Liver (tissue), 9 donors: Measurements from ENCODE around the gene OGN. TPM values are rescaled to one million over a fixed set of nuclear protein-coding genes. Genes with fewer than 3 reads are reported as not detected.

Experiments used
- DNase-seq: peaks from one replicate; pipeline ENCODE4 v3.0.0-alpha.2; 2017; ENCODE audit warnings: low spot score
- H3K27ac ChIP-seq, 2 donors: one replicate each; pipeline ENCODE4 v1.7.0; 2013; ENCODE audit warnings: inconsistent platforms in 2 of 2, low read length in 2 of 2, control low read depth in 1 of 2, low read depth in 1 of 2, mild to moderate bottlenecking in 1 of 2
- H3K27me3 ChIP-seq, 4 donors: one replicate each; pipeline versions ENCODE4 v1.6.1 to v1.7.0; 2013; ENCODE audit warnings: low read length in 3 of 4, inconsistent platforms in 1 of 4, mild to moderate bottlenecking in 1 of 4, moderate library complexity in 1 of 4; ENCODE audit not compliant: control insufficient read depth in 4 of 4, insufficient read depth in 4 of 4
- H3K36me3 ChIP-seq, 4 donors: one replicate each; pipeline versions ENCODE4 v1.6.1 to v1.7.0; 2013; ENCODE audit warnings: low read length in 3 of 4, mild to moderate bottlenecking in 3 of 4, low read depth in 1 of 4, moderate library complexity in 1 of 4; ENCODE audit not compliant: control insufficient read depth in 4 of 4, insufficient read depth in 3 of 4
- H3K4me1 ChIP-seq, 4 donors: one replicate each; pipeline versions ENCODE4 v1.6.1 to v1.7.0; 2013; ENCODE audit warnings: low read length in 3 of 4, mild to moderate bottlenecking in 3 of 4, moderate library complexity in 1 of 4; ENCODE audit not compliant: control insufficient read depth in 4 of 4, insufficient read depth in 4 of 4
- H3K4me3 ChIP-seq, 3 donors: one replicate each; pipeline versions ENCODE4 v1.6.1 to v1.7.0; 2013; ENCODE audit warnings: low read length in 3 of 3, control low read depth in 1 of 3, low read depth in 1 of 3, mild to moderate bottlenecking in 1 of 3
- H3K9ac ChIP-seq, 2 donors: one replicate each; pipeline ENCODE4 v1.7.0; 2013; ENCODE audit warnings: low read length in 2 of 2, mild to moderate bottlenecking in 2 of 2, moderate library complexity in 2 of 2, control low read depth in 1 of 2, low read depth in 1 of 2
- H3K9me3 ChIP-seq, 4 donors: one replicate each; pipeline versions ENCODE4 v1.6.1 to v1.7.0; 2013; ENCODE audit warnings: low read length in 3 of 4; ENCODE audit not compliant: control insufficient read depth in 4 of 4
- CTCF ChIP-seq: fragments of 150-350 bp; IDR thresholded peaks from 2 replicates; pipeline ENCODE4 v1.5.1; 2017; ENCODE audit warnings: improper control_type of control experiment, low read depth, low read length; ENCODE audit not compliant: missing input control
- EGR1 ChIP-seq, 2 donors: IDR thresholded peaks; 2 replicates each; pipeline ENCODE4 v1.6.1; 2016 to 2018; ENCODE audit warnings: antibody characterized with exemption in 2 of 2, low read depth in 2 of 2
- FOXA1 ChIP-seq: IDR thresholded peaks from 2 replicates; pipeline ENCODE4 v1.6.1; 2016; ENCODE audit warnings: antibody characterized with exemption
- FOXA2 ChIP-seq: IDR thresholded peaks from 2 replicates; pipeline ENCODE4 v1.6.1; 2016; ENCODE audit warnings: antibody characterized with exemption
- GABPA ChIP-seq, 2 donors: IDR thresholded peaks in 1 of 2; conservative IDR thresholded peaks in 1 of 2; 2 replicates each; pipeline ENCODE4 v1.6.1; 2016; ENCODE audit warnings: antibody characterized with exemption in 2 of 2, mild to moderate bottlenecking in 1 of 2, moderate library complexity in 1 of 2
- HNF4A ChIP-seq, 2 donors: conservative IDR thresholded peaks; 2 replicates each; pipeline ENCODE4 v1.6.1; 2016; ENCODE audit warnings: antibody characterized with exemption in 2 of 2, mild to moderate bottlenecking in 2 of 2
- HNF4G ChIP-seq: IDR thresholded peaks from 2 replicates; pipeline ENCODE4 v1.6.1; 2016; ENCODE audit warnings: antibody characterized with exemption
- JUND ChIP-seq, 2 donors: IDR thresholded peaks; 2 replicates each; pipeline ENCODE4 v1.6.1; 2016; ENCODE audit warnings: antibody characterized with exemption in 2 of 2
- MAX ChIP-seq: IDR thresholded peaks from 2 replicates; pipeline ENCODE4 v1.6.1; 2016; ENCODE audit warnings: antibody characterized with exemption
- NR2F2 ChIP-seq: IDR thresholded peaks from 2 replicates; pipeline ENCODE4 v1.6.1; 2016; ENCODE audit warnings: antibody characterized with exemption
- RAD21 ChIP-seq, 2 donors: IDR thresholded peaks; 2 replicates each; pipeline ENCODE4 v1.6.1; 2016; ENCODE audit warnings: antibody characterized with exemption in 2 of 2, mild to moderate bottlenecking in 2 of 2
- REST ChIP-seq: IDR thresholded peaks from 2 replicates; pipeline ENCODE4 v1.6.1; 2016; ENCODE audit warnings: antibody characterized with exemption, mild to moderate bottlenecking
- RXRA ChIP-seq, 2 donors: IDR thresholded peaks; 2 replicates each; pipeline ENCODE4 v1.6.1; 2017 to 2018; ENCODE audit warnings: antibody characterized with exemption in 2 of 2, mild to moderate bottlenecking in 1 of 2
- SP1 ChIP-seq: IDR thresholded peaks from 2 replicates; pipeline ENCODE4 v1.6.1; 2018; ENCODE audit warnings: antibody characterized with exemption, mild to moderate bottlenecking
- YY1 ChIP-seq: IDR thresholded peaks from 2 replicates; pipeline ENCODE4 v1.6.1; 2016; ENCODE audit warnings: antibody characterized with exemption, mild to moderate bottlenecking
- ZBTB33 ChIP-seq: IDR thresholded peaks from 2 replicates; pipeline ENCODE4 v1.6.1; 2016; ENCODE audit warnings: antibody characterized with exemption
- WGBS: extraction: QIAGEN DNeasy Blood & Tissue Kit; methylation state at CpG from one replicate; pipeline ENCODE4 v1.1.7; 2013; 5-methylcytosine and 5-hydroxymethylcytosine counted together
- polyA plus RNA-seq, 2 donors: library from polyadenylated mRNA; stranded (reverse) in 1 of 2; unstranded in 1 of 2; fragments of 200-250 nt in 1 of 2; fragments of >200 nt in 1 of 2; fragmentation: Nextera tagmentation in 1 of 2; extraction: Ambion mirVana in 1 of 2; gene quantifications; one replicate each; pipeline versions ENCODE4 v1.2.1 to v1.2.3, GENCODE V29; 2013 to 2015
- total RNA-seq, 2 donors: library from RNA; depleted of rRNA; stranded (reverse); fragments of >200 nt; gene quantifications; one replicate each; pipeline ENCODE4 v1.2.3, GENCODE V29; 2014
- donor health status: healthy.
- donor health status: healthy.
- donor health status: healthy.
- donor health status: healthy.
- donor health status: healthy.

The OGN gene
- total and polyA plus RNA-seq, 4 donors = 0.92 to 4.0 (median 1.1) TPM

GRCh38 chr9:92444841-92445240 lies 40.5 kb upstream of the OGN start:
- H3K27me3 ChIP-seq = no peaks in the 10 kb centered on the region
- H3K9me3 ChIP-seq = no peaks in the 10 kb centered on the region
- H3K4me3 ChIP-seq = no peak overlapping the region
- H3K27ac ChIP-seq = no peak overlapping the region
- no peak overlapping the region for H3K9ac ChIP-seq
- H3K4me1 ChIP-seq = no peaks in the 10 kb centered on the region
- no peak for DNase-seq
- TF ChIP-seq SP1 = no peak
- no peak for TF ChIP-seq FOXA1
- TF ChIP-seq HNF4G = no peak
- TF ChIP-seq GABPA (IDR thresholded peaks at IDR 0.05 in 1 of 2, conservative IDR thresholded peaks at IDR 0.05 in 1 of 2) = no peak
- TF ChIP-seq NR2F2 = no peak
- no peak for TF ChIP-seq REST
- TF ChIP-seq ZBTB33 = no peak
- TF ChIP-seq MAX = no peak
- no peak for TF ChIP-seq CTCF
- no peak for TF ChIP-seq YY1
- no peak for TF ChIP-seq HNF4A (conservative IDR thresholded peaks at IDR 0.05)
- no peak for TF ChIP-seq EGR1 (IDR thresholded peaks at IDR 0.05; ENCODE audit: low read depth in 2 of 2)
- TF ChIP-seq RXRA (IDR thresholded peaks at IDR 0.05) = no peak
- WGBS = 89% methylated on average over 4 of the region's 4 CpGs
- no peaks in the 10 kb centered on the region for H3K36me3 ChIP-seq

- H3K27ac ChIP-seq = no peak overlapping the region
- H3K27me3 ChIP-seq = no peaks in the 10 kb centered on the region
- no peaks in the 10 kb centered on the region for H3K36me3 ChIP-seq
- WGBS = 89% methylated on average over 6 of the region's 6 CpGs
- no peak overlapping the region for H3K4me3 ChIP-seq
- H3K9ac ChIP-seq = no peak overlapping the region
- H3K4me1 ChIP-seq = no peaks in the 10 kb centered on the region
- no peak for DNase-seq
- no peaks in the 10 kb centered on the region for H3K9me3 ChIP-seq
- TF ChIP-seq RAD21 (IDR thresholded peaks at IDR 0.05) = no peak
- TF ChIP-seq JUND (IDR thresholded peaks at IDR 0.05) = no peak
- no peak for TF ChIP-seq SP1
- no peak for TF ChIP-seq YY1
- no peak for TF ChIP-seq ZBTB33
- TF ChIP-seq HNF4A (conservative IDR thresholded peaks at IDR 0.05) = no peak
- no peak for TF ChIP-seq FOXA2
- TF ChIP-seq NR2F2 = no peak
- TF ChIP-seq EGR1 (IDR thresholded peaks at IDR 0.05; ENCODE audit: low read depth in 2 of 2) = no peak
- TF ChIP-seq MAX = no peak
- TF ChIP-seq CTCF = no peak
- no peak for TF ChIP-seq FOXA1
- TF ChIP-seq REST = no peak
Measured at GRCh38 chr9:92440751-92441046, 36.3 kb upstream of the OGN start.
